ENCODE results near the gene PSMC5.
"Not testable (repeated sequence)": the region's sequence is repeated elsewhere in the genome, so short reads cannot be mapped to it uniquely, and the experiment has no call there.

Gene PSMC5

GRCh38 chr17:63837962-63838600, 10.8 kb downstream of the PSMC5 start:
- no peak for DNase-seq

- DNase-seq, result no peak
Measured at GRCh38 chr17:63838631-63839171, 11.5 kb downstream of the PSMC5 start.

GRCh38 chr17:63840591-63841349, 13.5 kb downstream of the PSMC5 start:
- no peak for DNase-seq

- no peak for DNase-seq
Measured at GRCh38 chr17:63841350-63842172, 14.3 kb downstream of the PSMC5 start.

- peak; percentile 83 for DNase-seq
Measured at GRCh38 chr17:63842173-63842539, 14.9 kb downstream of the PSMC5 start.

- DNase-seq, result peak; percentile 94
Measured at GRCh38 chr17:63842540-63843386, 15.5 kb downstream of the PSMC5 start, which contains the start of gene SMARCD2. SMARCD2 (minus strand) TSS chr17:63842685; CDS start chr17:63842674, 11 bp downstream.

- DNase-seq, result peak; percentile 50
Measured at GRCh38 chr17:63843387-63843888, 16.2 kb downstream of the PSMC5 start.

- DNase-seq, result no peak
Measured at GRCh38 chr17:63843910-63844677, 16.9 kb downstream of the PSMC5 start.

GRCh38 chr17:63845509-63845908, 18.3 kb downstream of the PSMC5 start:
- no peak for DNase-seq

- no peak for DNase-seq
Measured at GRCh38 chr17:63847525-63848249, 20.5 kb downstream of the PSMC5 start.

- peak; percentile 91 for DNase-seq
Measured at GRCh38 chr17:63848834-63849689, 21.8 kb downstream of the PSMC5 start.

GRCh38 chr17:63850401-63850800, 23.2 kb downstream of the PSMC5 start:
- DNase-seq, result no peak

- no peak for DNase-seq
Measured at GRCh38 chr17:63853260-63853659, 26.0 kb downstream of the PSMC5 start.

GRCh38 chr17:63854709-63855108, 27.5 kb downstream of the PSMC5 start:
- no peak for DNase-seq

GRCh38 chr17:63855185-63855584, 28.0 kb downstream of the PSMC5 start:
- DNase-seq, result no peak

GRCh38 chr17:63856425-63856824, 29.2 kb downstream of the PSMC5 start:
- DNase-seq, result not testable (repeated sequence)

- DNase-seq, result no peak
Measured at GRCh38 chr17:63859257-63859656, 32.0 kb downstream of the PSMC5 start.

- DNase-seq, result not testable (repeated sequence)
Measured at GRCh38 chr17:63866625-63867024, 39.4 kb downstream of the PSMC5 start.

All from right kidney (tissue), 1 donor.